ENCODE results near the gene HOXB1.

DNA sequence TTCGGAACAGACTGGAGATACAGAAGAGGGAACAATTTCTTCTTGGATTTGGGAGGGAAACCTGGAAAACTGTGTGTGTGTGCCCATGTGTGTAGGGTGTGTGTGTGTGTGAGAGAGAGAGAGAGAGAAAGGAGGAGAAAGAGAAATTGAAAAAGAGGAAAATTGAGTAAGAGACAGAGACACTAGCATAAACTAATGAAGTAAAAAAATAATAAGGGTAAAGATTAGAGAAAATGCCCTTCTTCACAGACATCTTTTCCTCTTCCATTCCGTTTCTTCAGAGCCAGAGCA lies 28.0 kb upstream of the HOXB1 start:
- TF ChIP-seq, protein P1, sequence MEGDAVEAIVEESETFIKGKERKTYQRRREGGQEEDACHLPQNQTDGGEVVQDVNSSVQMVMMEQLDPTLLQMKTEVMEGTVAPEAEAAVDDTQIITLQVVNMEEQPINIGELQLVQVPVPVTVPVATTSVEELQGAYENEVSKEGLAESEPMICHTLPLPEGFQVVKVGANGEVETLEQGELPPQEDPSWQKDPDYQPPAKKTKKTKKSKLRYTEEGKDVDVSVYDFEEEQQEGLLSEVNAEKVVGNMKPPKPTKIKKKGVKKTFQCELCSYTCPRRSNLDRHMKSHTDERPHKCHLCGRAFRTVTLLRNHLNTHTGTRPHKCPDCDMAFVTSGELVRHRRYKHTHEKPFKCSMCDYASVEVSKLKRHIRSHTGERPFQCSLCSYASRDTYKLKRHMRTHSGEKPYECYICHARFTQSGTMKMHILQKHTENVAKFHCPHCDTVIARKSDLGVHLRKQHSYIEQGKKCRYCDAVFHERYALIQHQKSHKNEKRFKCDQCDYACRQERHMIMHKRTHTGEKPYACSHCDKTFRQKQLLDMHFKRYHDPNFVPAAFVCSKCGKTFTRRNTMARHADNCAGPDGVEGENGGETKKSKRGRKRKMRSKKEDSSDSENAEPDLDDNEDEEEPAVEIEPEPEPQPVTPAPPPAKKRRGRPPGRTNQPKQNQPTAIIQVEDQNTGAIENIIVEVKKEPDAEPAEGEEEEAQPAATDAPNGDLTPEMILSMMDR (conservative IDR thresholded peaks at IDR 0.05; ENCODE audit: low read depth in 2 of 2), result no peak
- no peak for TF ChIP-seq CREB1 (CRISPR knock-in tag; IDR thresholded peaks at IDR 0.05; ENCODE audit: low read depth)
- TF ChIP-seq EZH2 (IDR thresholded peaks at IDR 0.05; ENCODE audit: low read depth, unreplicated experiment), result no peak
- TF ChIP-seq EZH2phosphoT487 (IDR thresholded peaks at IDR 0.05; ENCODE audit: unreplicated experiment), result no peak
- no peak for TF ChIP-seq JUNB (IDR thresholded peaks at IDR 0.05; ENCODE audit: unreplicated experiment)
- no peak for TF ChIP-seq POLR2AphosphoS5 (IDR thresholded peaks at IDR 0.05; ENCODE audit: low read depth)
- TF ChIP-seq ZNF331 (CRISPR knock-in tag; IDR thresholded peaks at IDR 0.05; ENCODE audit: low read depth), result no peak

Measured in GM23338 (cell line).